Measurements from ENCODE around the gene TENM4.

The TENM4 gene

DNA sequence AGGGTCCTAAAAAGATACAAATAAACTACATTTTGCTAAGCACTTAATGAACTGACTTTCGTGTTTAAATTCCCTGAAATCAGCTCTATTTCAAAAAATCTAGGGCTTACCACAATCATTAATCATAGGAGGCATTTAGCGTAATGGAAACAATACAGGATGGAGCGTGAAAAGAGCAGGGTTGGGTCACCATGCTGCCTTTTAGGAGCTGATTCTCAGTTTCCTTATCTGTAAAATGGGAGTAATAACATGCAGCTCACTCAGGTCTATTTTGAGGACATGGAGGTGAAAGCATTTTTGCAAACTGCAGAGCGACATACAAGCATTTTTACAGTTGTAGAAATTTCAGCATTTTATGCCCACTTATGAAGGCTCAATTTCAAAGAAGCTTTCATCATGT lies 407.0 kb downstream of the TENM4 start:
- Histone ChIP-seq H3F3A (ENCODE audit: control insufficient read depth, insufficient read depth) (no peaks in the 10 kb centered on the region), H4K20me1 (ENCODE audit: control insufficient read depth, insufficient read depth, low read depth, low read length) (no peaks in the 10 kb centered on the region), H3K9me3 (ENCODE audit: control insufficient read depth, insufficient read depth, low read length) (no peaks in the 10 kb centered on the region), H3K79me2 (ENCODE audit: control insufficient read depth, low read length) (no peaks in the 10 kb centered on the region), H3K36me3 (ENCODE audit: control insufficient read depth, low read length) (no peaks in the 10 kb centered on the region), H3K4me2 (ENCODE audit: low read length) (no peak overlapping the region), H3K4me3 (ENCODE audit: low read length) (no peak overlapping the region), H3K27me3 (ENCODE audit: control insufficient read depth, low read length) (no peaks in the 10 kb centered on the region; the same call in none of the 2 replicates), H3K9me2 (replicated peaks; ENCODE audit: control insufficient read depth, low read length) (no peaks in the 10 kb centered on the region), H3K27ac (ENCODE audit: low read depth, low read length) (no peak overlapping the region), H3K4me1 (ENCODE audit: control insufficient read depth, low read length) (no peaks in the 10 kb centered on the region)
- TF ChIP-seq, protein P1, sequence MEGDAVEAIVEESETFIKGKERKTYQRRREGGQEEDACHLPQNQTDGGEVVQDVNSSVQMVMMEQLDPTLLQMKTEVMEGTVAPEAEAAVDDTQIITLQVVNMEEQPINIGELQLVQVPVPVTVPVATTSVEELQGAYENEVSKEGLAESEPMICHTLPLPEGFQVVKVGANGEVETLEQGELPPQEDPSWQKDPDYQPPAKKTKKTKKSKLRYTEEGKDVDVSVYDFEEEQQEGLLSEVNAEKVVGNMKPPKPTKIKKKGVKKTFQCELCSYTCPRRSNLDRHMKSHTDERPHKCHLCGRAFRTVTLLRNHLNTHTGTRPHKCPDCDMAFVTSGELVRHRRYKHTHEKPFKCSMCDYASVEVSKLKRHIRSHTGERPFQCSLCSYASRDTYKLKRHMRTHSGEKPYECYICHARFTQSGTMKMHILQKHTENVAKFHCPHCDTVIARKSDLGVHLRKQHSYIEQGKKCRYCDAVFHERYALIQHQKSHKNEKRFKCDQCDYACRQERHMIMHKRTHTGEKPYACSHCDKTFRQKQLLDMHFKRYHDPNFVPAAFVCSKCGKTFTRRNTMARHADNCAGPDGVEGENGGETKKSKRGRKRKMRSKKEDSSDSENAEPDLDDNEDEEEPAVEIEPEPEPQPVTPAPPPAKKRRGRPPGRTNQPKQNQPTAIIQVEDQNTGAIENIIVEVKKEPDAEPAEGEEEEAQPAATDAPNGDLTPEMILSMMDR (IDR thresholded peaks at IDR 0.05; ENCODE audit: low read depth, low read length, poor library complexity, severe bottlenecking): no peak
- no peak for TF ChIP-seq EZH2phosphoT487 (IDR thresholded peaks at IDR 0.05; ENCODE audit: borderline replicate concordance, low read length)

DNA sequence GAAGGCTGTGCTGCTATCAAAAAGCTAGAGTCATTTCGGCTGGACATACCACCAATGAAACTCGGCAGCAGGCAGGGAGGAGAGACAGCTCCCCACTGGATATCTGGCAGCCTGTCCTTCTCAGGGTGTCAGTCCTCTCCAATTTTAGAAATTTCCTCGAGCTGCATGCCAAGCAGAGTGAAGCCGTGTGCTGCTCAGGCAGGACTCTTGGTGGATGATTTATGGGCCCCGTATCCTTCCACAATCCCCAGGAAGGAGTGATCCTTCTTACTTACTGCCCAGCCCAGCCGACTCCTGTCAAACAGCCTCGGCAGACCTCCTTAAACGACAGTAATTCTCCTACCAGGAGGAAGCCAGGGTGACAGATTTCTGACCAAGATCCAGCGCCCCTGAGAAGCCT lies 410.4 kb downstream of the TENM4 start:
- H4K20me1 ChIP-seq (ENCODE audit: control insufficient read depth, insufficient read depth, low read depth, low read length): no peaks in the 10 kb centered on the region
- H3K27ac ChIP-seq (ENCODE audit: low read depth, low read length): no peak overlapping the region
- H3K79me2 ChIP-seq (ENCODE audit: control insufficient read depth, low read length): no peaks in the 10 kb centered on the region
- no peaks in the 10 kb centered on the region for H3K9me3 ChIP-seq (ENCODE audit: control insufficient read depth, insufficient read depth, low read length)
- no peaks in the 10 kb centered on the region for H3K4me1 ChIP-seq (ENCODE audit: control insufficient read depth, low read length)
- H3K9me2 ChIP-seq (replicated peaks; ENCODE audit: control insufficient read depth, low read length): no peaks in the 10 kb centered on the region
- no peak for TF ChIP-seq EZH2phosphoT487 (IDR thresholded peaks at IDR 0.05; ENCODE audit: borderline replicate concordance, low read length)
- TF ChIP-seq, protein P1 (IDR thresholded peaks at IDR 0.05; ENCODE audit: low read depth, low read length, poor library complexity, severe bottlenecking): no peak
- H3K4me3 ChIP-seq (ENCODE audit: low read length): no peak overlapping the region
- H3F3A ChIP-seq (ENCODE audit: control insufficient read depth, insufficient read depth): no peaks in the 10 kb centered on the region
- peaks cover 6% of the 10 kb centered on the region for H3K27me3 ChIP-seq (ENCODE audit: control insufficient read depth, low read length)
- no peak overlapping the region for H3K4me2 ChIP-seq (ENCODE audit: low read length)
- H3K36me3 ChIP-seq (ENCODE audit: control insufficient read depth, low read length): no peaks in the 10 kb centered on the region

DNA sequence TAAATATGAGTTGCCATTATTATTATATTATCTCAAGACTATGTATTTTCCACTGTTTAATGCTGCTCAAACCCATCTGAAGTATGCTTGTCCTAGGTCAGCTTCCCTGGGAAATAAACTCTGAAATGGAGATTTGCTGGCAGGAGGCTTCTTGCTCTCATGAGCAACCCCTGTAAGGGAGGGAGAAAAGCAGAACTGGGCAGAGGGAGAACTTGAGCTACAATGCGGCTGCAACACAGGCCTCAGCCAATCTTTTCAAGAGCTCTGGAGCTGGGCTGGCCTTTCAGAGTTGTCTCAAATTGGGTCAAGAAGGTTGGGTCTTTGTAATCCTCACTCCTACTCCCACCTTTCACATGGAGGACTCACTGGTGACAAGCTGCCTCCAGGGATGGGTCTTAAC lies 412.6 kb downstream of the TENM4 start:
- Histone ChIP-seq H3K27ac (ENCODE audit: low read depth, low read length) (no peak overlapping the region), H3K4me3 (ENCODE audit: low read length) (no peak overlapping the region), H3F3A (ENCODE audit: control insufficient read depth, insufficient read depth) (no peaks in the 10 kb centered on the region), H3K36me3 (ENCODE audit: control insufficient read depth, low read length) (no peaks in the 10 kb centered on the region), H3K4me2 (ENCODE audit: low read length) (no peak overlapping the region), H4K20me1 (ENCODE audit: control insufficient read depth, insufficient read depth, low read depth, low read length) (no peaks in the 10 kb centered on the region), H3K9me3 (ENCODE audit: control insufficient read depth, insufficient read depth, low read length) (no peaks in the 10 kb centered on the region), H3K9me2 (replicated peaks; ENCODE audit: control insufficient read depth, low read length) (no peaks in the 10 kb centered on the region), H3K79me2 (ENCODE audit: control insufficient read depth, low read length) (no peaks in the 10 kb centered on the region), H3K27me3 (ENCODE audit: control insufficient read depth, low read length) (peaks cover 6% of the 10 kb centered on the region), H3K4me1 (ENCODE audit: control insufficient read depth, low read length) (no peaks in the 10 kb centered on the region)
- TF ChIP-seq EZH2phosphoT487 (IDR thresholded peaks at IDR 0.05; ENCODE audit: borderline replicate concordance, low read length): no peak
- TF ChIP-seq, protein P1 (IDR thresholded peaks at IDR 0.05; ENCODE audit: low read depth, low read length, poor library complexity, severe bottlenecking): no peak

All from DOHH2 (cell line).